Nephron progenitor cell (in vitro differentiated cells): Measurements from ENCODE around the gene SLC2A10.

Source experiments
- DNase-seq: peaks from one replicate; pipeline ENCODE4 v3.0.0; 2021
- H3K27ac Mint-ChIP-seq: 2 replicates; pipeline ENCODE4 v1.8.0; 2021; ENCODE audit warnings: mild to moderate bottlenecking, moderate library complexity, mixed read lengths
- H3K27me3 Mint-ChIP-seq: 2 replicates; pipeline ENCODE4 v1.8.0; 2021; ENCODE audit warnings: mild to moderate bottlenecking, low read depth, mixed read lengths; ENCODE audit not compliant: poor library complexity
- H3K36me3 Mint-ChIP-seq: 2 replicates; pipeline ENCODE4 v1.8.0; 2021; ENCODE audit warnings: low read depth, mixed read lengths
- H3K4me1 Mint-ChIP-seq: 2 replicates; pipeline ENCODE4 v1.8.0; 2021; ENCODE audit warnings: mixed read lengths
- H3K4me3 Mint-ChIP-seq: 2 replicates; pipeline ENCODE4 v1.8.0; 2021; ENCODE audit warnings: mild to moderate bottlenecking, moderate library complexity, mixed read lengths
- H3K9me3 Mint-ChIP-seq: 2 replicates; pipeline ENCODE4 v1.8.0; 2021; ENCODE audit warnings: mild to moderate bottlenecking, moderate library complexity, mixed read lengths
- TF ChIP-seq, protein P1 (sequence below): fragments of 200-600 bp; sonication (generic); IDR thresholded peaks from 2 replicates; pipeline ENCODE4 v1.5.0; 2021; ENCODE audit warnings: antibody characterized with exemption

The SLC2A10 gene

DNA sequence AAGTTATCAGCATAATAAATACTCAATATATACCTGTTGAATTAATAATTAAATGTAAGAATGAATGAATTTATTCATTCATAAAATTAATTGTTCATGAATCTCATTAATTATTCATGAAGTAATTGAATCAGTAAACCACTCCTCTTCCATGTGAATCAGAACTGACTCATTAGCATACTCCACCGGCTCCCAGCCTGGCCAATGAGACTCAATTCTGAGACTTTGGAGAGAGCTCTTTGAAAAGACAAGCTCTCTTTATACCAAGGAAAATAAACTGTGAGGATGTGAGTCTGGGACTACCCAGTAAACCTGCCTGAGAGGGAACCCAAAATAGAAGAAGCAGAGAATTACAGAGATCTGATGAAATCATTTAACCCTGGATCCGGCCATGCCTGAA is 8.4 kb upstream of the SLC2A10 start:
- no peak for DNase-seq
- Mint-ChIP-seq H3K9me3 (peaks cover 20% of the 10 kb centered on the region), H3K36me3 (no peaks in the 10 kb centered on the region), H3K27ac (no peak overlapping the region), H3K27me3 (peaks cover 23% of the 10 kb centered on the region), H3K4me1 (peaks cover 16% of the 10 kb centered on the region), H3K4me3 (no peak overlapping the region)
- TF ChIP-seq, protein P1, sequence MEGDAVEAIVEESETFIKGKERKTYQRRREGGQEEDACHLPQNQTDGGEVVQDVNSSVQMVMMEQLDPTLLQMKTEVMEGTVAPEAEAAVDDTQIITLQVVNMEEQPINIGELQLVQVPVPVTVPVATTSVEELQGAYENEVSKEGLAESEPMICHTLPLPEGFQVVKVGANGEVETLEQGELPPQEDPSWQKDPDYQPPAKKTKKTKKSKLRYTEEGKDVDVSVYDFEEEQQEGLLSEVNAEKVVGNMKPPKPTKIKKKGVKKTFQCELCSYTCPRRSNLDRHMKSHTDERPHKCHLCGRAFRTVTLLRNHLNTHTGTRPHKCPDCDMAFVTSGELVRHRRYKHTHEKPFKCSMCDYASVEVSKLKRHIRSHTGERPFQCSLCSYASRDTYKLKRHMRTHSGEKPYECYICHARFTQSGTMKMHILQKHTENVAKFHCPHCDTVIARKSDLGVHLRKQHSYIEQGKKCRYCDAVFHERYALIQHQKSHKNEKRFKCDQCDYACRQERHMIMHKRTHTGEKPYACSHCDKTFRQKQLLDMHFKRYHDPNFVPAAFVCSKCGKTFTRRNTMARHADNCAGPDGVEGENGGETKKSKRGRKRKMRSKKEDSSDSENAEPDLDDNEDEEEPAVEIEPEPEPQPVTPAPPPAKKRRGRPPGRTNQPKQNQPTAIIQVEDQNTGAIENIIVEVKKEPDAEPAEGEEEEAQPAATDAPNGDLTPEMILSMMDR, result no peak

DNA sequence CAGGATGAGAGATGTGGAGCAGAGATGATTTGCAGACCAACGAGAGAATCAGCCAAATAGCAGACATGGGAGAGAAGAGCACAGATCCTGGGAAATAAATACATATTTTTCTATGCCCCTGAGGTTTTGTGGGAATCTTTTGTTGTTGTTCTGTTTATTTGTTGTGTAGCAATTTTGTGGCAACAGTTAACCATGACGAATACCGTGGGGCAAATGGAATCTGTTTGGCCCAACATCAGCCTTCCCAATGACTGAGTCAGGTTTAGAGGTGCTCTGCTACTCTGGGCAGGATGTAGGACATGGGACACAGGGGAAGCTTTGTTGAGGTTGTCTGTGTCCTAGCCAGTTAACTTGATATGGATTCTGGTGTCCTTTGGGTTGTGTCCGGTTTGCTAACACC is 7.9 kb upstream of the SLC2A10 start:
- TF ChIP-seq, protein P1, result no peak
- no peaks in the 10 kb centered on the region for H3K36me3 Mint-ChIP-seq
- H3K4me1 Mint-ChIP-seq, result peaks cover 14% of the 10 kb centered on the region
- no peak for DNase-seq
- no peak overlapping the region for H3K27ac Mint-ChIP-seq
- H3K27me3 Mint-ChIP-seq, result peaks cover 23% of the 10 kb centered on the region
- no peak overlapping the region for H3K4me3 Mint-ChIP-seq
- H3K9me3 Mint-ChIP-seq, result peaks cover 25% of the 10 kb centered on the region

DNA sequence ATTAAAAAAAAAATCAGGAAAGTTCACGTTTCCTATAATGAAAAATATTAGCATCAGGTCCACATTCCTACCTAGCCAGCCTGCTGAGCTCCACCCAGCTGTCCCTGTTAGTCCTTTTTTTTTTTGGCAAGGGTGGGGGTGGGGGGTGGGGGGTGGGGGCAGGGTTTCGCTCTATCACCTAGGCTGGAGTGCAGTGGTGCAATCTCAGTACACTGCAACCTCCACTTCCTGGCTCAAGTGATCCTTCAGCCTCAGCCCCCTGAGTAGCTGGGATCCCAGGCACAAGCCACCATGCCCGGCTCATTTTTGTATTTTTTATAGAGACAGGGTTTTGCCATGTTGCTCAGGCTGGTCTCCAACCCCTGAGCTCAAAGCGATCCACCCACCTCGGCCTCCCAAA is 7.5 kb upstream of the SLC2A10 start:
- peaks cover 14% of the 10 kb centered on the region for H3K4me1 Mint-ChIP-seq
- H3K27me3 Mint-ChIP-seq, result peaks cover 23% of the 10 kb centered on the region
- no peak overlapping the region for H3K4me3 Mint-ChIP-seq
- peaks cover 28% of the 10 kb centered on the region for H3K9me3 Mint-ChIP-seq
- DNase-seq, result no peak
- H3K27ac Mint-ChIP-seq, result no peak overlapping the region
- TF ChIP-seq, protein P1, result no peak
- no peaks in the 10 kb centered on the region for H3K36me3 Mint-ChIP-seq

DNA sequence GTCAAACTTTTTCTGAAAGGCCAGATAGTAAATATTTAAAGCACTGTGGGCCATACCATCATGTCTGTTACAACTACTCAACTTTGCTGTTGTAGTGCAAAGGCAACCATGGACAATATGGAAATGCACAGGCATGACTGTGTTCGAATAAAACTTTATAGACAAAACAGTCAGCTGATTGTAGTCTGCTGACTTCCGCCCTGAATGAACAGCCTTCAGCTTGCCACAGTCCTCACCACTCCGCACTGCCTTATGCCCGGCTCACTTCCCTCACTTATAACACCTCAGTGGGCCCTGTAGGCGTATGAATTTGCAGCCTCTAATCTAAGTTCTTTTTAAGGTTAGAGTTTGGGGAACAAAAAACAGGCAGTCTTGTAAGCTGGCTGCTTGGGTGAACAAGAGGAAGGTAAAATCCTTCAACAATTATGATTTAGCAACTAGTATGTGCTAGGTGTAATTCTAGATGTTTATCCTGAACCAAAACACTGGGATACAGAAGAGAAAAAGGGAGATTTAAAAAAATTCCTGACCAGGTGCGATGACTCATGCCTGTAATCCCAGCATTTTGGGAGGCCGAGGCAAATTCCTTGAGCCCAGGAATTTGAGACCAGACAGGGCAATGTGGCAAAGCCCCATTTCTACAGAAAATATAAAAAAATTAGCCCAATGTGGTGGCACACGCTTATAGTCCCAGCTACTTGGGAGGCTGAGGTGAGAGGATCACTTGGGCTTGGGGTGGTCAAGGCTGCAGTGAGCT is 6.8 kb upstream of the SLC2A10 start:
- Mint-ChIP-seq H3K27me3 (peaks cover 19% of the 10 kb centered on the region), H3K27ac (no peak overlapping the region), H3K4me3 (no peak overlapping the region), H3K36me3 (no peaks in the 10 kb centered on the region), H3K4me1 (peaks cover 7% of the 10 kb centered on the region), H3K9me3 (peaks cover 33% of the 10 kb centered on the region)
- TF ChIP-seq, protein P1, result no peak
- DNase-seq, result no peak

DNA sequence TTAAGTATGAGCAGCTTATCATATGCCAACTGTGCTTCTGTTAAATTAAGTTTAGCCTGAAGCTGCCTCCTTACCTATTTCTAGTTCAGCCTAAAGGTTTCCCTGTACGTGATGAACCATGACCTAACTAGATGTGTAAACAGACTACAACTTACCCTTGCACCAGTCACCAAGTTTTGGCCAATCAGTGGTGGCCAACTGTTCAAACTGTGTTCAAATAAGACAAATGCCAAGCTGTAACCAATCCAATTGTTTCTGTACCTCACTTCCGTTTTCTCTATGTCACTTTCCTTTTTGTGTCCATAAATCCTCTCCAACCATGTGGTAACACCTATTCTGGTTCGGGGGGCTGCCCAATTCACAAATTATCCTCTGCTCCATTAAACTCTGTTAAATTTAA is 6.0 kb upstream of the SLC2A10 start:
- Mint-ChIP-seq H3K4me3 (no peak overlapping the region), H3K36me3 (no peaks in the 10 kb centered on the region), H3K9me3 (peaks cover 33% of the 10 kb centered on the region), H3K4me1 (peaks cover 9% of the 10 kb centered on the region), H3K27me3 (peaks cover 19% of the 10 kb centered on the region), H3K27ac (no peak overlapping the region)
- TF ChIP-seq, protein P1, result no peak
- DNase-seq, result no peak
